GM13977 (cell line): ENCODE data around the gene COL4A2.

Source experiments
- DNase-seq: peaks from one replicate; pipeline ENCODE4 v3.0.0; 2012; ENCODE audit warnings: low spot score
- CTCF ChIP-seq: IDR thresholded peaks from 2 replicates; pipeline ENCODE4 v1.5.1; 2012; ENCODE audit warnings: mild to moderate bottlenecking, control low read depth; ENCODE audit not compliant: insufficient read depth; ENCODE audit errors: extremely low read depth, missing control alignments
- in situ Hi-C: fragments of 300-500 bp; cut with MboI; formaldehyde crosslinking; loops from one replicate; pipeline ENCODE4 v1.12.0; 2022; ENCODE audit warnings: low sequenced_read_pairs, low pct_unique_long_range_greater_than_20kb, mixed read lengths, inconsistent platforms; ENCODE audit not compliant: unreplicated experiment

COL4A2 gene

GRCh38 chr13:110367620-110368019 lies 60.5 kb downstream of the COL4A2 start:
- TF ChIP-seq CTCF = no peak
- no peak for DNase-seq
- in situ Hi-C loops = no loop called here

GRCh38 chr13:110368408-110368807 lies 61.3 kb downstream of the COL4A2 start:
- no peak for TF ChIP-seq CTCF
- DNase-seq = no peak
- in situ Hi-C loops = no loop called here

GRCh38 chr13:110369400-110369799 lies 62.3 kb downstream of the COL4A2 start:
- in situ Hi-C loops = no loop called here
- TF ChIP-seq CTCF = no peak
- DNase-seq = no peak

- in situ Hi-C loops = no loop called here
- peak; percentile 23 for DNase-seq
- no peak for TF ChIP-seq CTCF
Observed at GRCh38 chr13:110371550-110372465, 64.7 kb downstream of the COL4A2 start.

- DNase-seq = no peak
- in situ Hi-C loops = no loop called here
- TF ChIP-seq CTCF = no peak
Observed at GRCh38 chr13:110372676-110373075, 65.6 kb downstream of the COL4A2 start.

- DNase-seq = no peak
- in situ Hi-C loops = no loop called here
- no peak for TF ChIP-seq CTCF
Observed at GRCh38 chr13:110373617-110374016, 66.5 kb downstream of the COL4A2 start.
